H1 (cell line): Measurements from ENCODE around the gene CEP83. TPM values are rescaled to one million over a fixed set of nuclear protein-coding genes. Genes with fewer than 3 reads are reported as not detected.

Experiments
- CTCF ChIA-PET: fragments of 300-600 bp; sonication (Branson Sonifier 250); formaldehyde crosslinking; loops from one replicate; lab custom pipeline; 2021; ENCODE audit not compliant: partially characterized antibody; lab: Charles Lee
- POLR2A ChIA-PET: fragments of 300-600 bp; sonication (Branson Sonifier 250); formaldehyde crosslinking; loops from one replicate; lab custom pipeline; 2021; ENCODE audit warnings: inconsistent platforms; ENCODE audit not compliant: partially characterized antibody; lab: Charles Lee
- DNase-seq, 2 experiments: peaks; one replicate each; pipeline versions ENCODE4 v3.0.0 to v3.0.0-alpha.2; 2010 to 2022; ENCODE audit warnings: low spot score in 2 of 2, low read depth in 1 of 2, mixed read lengths in 1 of 2
- FAIRE-seq: peaks from 2 replicates; lab custom pipeline; 2011; peaks lifted over from hg19 to GRCh38; lab: Jason Lieb, UNC
- H2AFZ ChIP-seq: 2 replicates; pipeline ENCODE4 v1.8.1; 2012; ENCODE audit warnings: low read length, inconsistent platforms
- H2AK5ac ChIP-seq: 2 replicates; pipeline ENCODE4 v1.6.1; 2013; ENCODE audit warnings: low read depth, low read length
- H2BK120ac ChIP-seq: replicated peaks from 2 replicates; pipeline ENCODE3; 2013; ENCODE audit warnings: low read depth, low read length, inconsistent platforms
- H2BK12ac ChIP-seq: 2 replicates; pipeline ENCODE4 v1.6.1; 2013; ENCODE audit warnings: low read depth, low read length
- H2BK15ac ChIP-seq: 2 replicates; pipeline ENCODE4 v1.6.1; 2013; ENCODE audit warnings: low read length
- H2BK20ac ChIP-seq: 2 replicates; pipeline ENCODE4 v1.6.1; 2013; ENCODE audit warnings: low read length
- H2BK5ac ChIP-seq: 2 replicates; pipeline ENCODE4 v1.6.1; 2013; ENCODE audit warnings: low read depth, low read length
- H3K14ac ChIP-seq: 2 replicates; pipeline ENCODE4 v1.6.1; 2013; ENCODE audit warnings: inconsistent platforms; ENCODE audit not compliant: insufficient read length
- H3K18ac ChIP-seq: 2 replicates; pipeline ENCODE4 v1.6.1; 2013; ENCODE audit warnings: low read length; ENCODE audit errors: extremely low read depth
- H3K23ac ChIP-seq: 2 replicates; pipeline ENCODE4 v1.6.1; 2013; ENCODE audit warnings: inconsistent platforms; ENCODE audit not compliant: insufficient read length
- H3K23me2 ChIP-seq: 2 replicates; pipeline ENCODE4 v1.6.1; 2013; ENCODE audit warnings: low read depth, low read length
- H3K27ac ChIP-seq: 2 replicates; pipeline ENCODE4 v1.6.1; 2011; ENCODE audit warnings: low read depth, low read length, inconsistent platforms
- H3K27me3 ChIP-seq, 4 experiments: replicated peaks in 1 of 4; 1 replicate in 1 of 4; 2 replicates in 3 of 4; pipeline versions ENCODE4 v1.6.1 to v1.8.1; 2011 to 2013; ENCODE audit warnings: low read length in 3 of 4, mild to moderate bottlenecking in 3 of 4, inconsistent platforms in 2 of 4, mixed read lengths in 2 of 4, moderate library complexity in 1 of 4; ENCODE audit not compliant: control insufficient read depth in 3 of 4, insufficient read depth in 3 of 4; ENCODE audit errors: extremely low read depth in 1 of 4
- H3K36me3 ChIP-seq, 4 experiments: 2 replicates each; pipeline versions ENCODE4 v1.6.1 to v1.8.1; 2011 to 2013; ENCODE audit warnings: mild to moderate bottlenecking in 4 of 4, low read length in 3 of 4, moderate library complexity in 2 of 4, control low read depth in 1 of 4, inconsistent platforms in 1 of 4; ENCODE audit not compliant: insufficient read depth in 4 of 4, control insufficient read depth in 2 of 4
- H3K4ac ChIP-seq: replicated peaks from 2 replicates; pipeline ENCODE3; 2013; ENCODE audit warnings: low read length, low read depth, mixed read lengths, inconsistent platforms; ENCODE audit not compliant: insufficient read length
- H3K4me1 ChIP-seq, 4 experiments: replicated peaks in 1 of 4; 1 replicate in 1 of 4; 2 replicates in 3 of 4; pipeline versions ENCODE4 v1.6.1 to v1.8.1; 2011 to 2013; ENCODE audit warnings: low read length in 3 of 4, inconsistent platforms in 2 of 4, mixed read lengths in 1 of 4; ENCODE audit not compliant: insufficient read depth in 4 of 4, control insufficient read depth in 3 of 4
- H3K4me2 ChIP-seq, 2 experiments: 2 replicates each; pipeline versions ENCODE4 v1.6.1 to v1.8.1; 2011 to 2013; ENCODE audit warnings: low read depth in 2 of 2, low read length in 2 of 2, control low read depth in 1 of 2, inconsistent platforms in 1 of 2, mild to moderate bottlenecking in 1 of 2; ENCODE audit not compliant: insufficient read depth in 1 of 2
- H3K4me3 ChIP-seq, 4 experiments: fragments of 200-600, 300-600 bp in 1 of 4; sonication (generic), shearing (Covaris generic), sonication (Bioruptor Twin) in 1 of 4; 2 replicates each; pipeline versions ENCODE4 v1.5.1 to v1.8.1; 2011 to 2016; ENCODE audit warnings: low read length in 4 of 4, low read depth in 3 of 4, control low read depth in 2 of 4, inconsistent platforms in 2 of 4, mild to moderate bottlenecking in 2 of 4, mixed read lengths in 1 of 4, moderate library complexity in 1 of 4; ENCODE audit not compliant: insufficient read depth in 2 of 4; ENCODE audit errors: extremely low read depth in 1 of 4
- H3K56ac ChIP-seq: replicated peaks from 2 replicates; pipeline ENCODE3; 2013; ENCODE audit warnings: low read depth, mild to moderate bottlenecking, mixed read lengths, low read length, inconsistent platforms; ENCODE audit not compliant: insufficient read length
- H3K79me1 ChIP-seq: 2 replicates; pipeline ENCODE4 v1.6.1; 2013; ENCODE audit warnings: low read depth, low read length, control low read depth
- H3K79me2 ChIP-seq, 2 experiments: 2 replicates each; pipeline versions ENCODE4 v1.6.1 to v1.8.1; 2012 to 2013; ENCODE audit warnings: low read length in 2 of 2, mild to moderate bottlenecking in 2 of 2, inconsistent platforms in 1 of 2; ENCODE audit not compliant: insufficient read depth in 2 of 2, control insufficient read depth in 1 of 2
- H3K9ac ChIP-seq, 4 experiments: replicated peaks in 1 of 4; 1 replicate in 1 of 4; 2 replicates in 3 of 4; pipeline versions ENCODE4 v1.6.1 to v1.8.1; 2011 to 2013; ENCODE audit warnings: low read depth in 3 of 4, low read length in 3 of 4, control low read depth in 2 of 4, mild to moderate bottlenecking in 2 of 4, moderate library complexity in 2 of 4, inconsistent platforms in 1 of 4; ENCODE audit errors: extremely low read depth in 1 of 4
- H3K9me3 ChIP-seq, 2 experiments: 2 replicates each; pipeline versions ENCODE4 v1.6.1 to v1.8.1; 2012 to 2013; ENCODE audit warnings: mild to moderate bottlenecking in 2 of 2, moderate library complexity in 2 of 2, control low read depth in 1 of 2, inconsistent platforms in 1 of 2, low read depth in 1 of 2, low read length in 1 of 2, mixed read lengths in 1 of 2; ENCODE audit not compliant: insufficient read depth in 2 of 2
- H4K20me1 ChIP-seq, 2 experiments: replicated peaks in 1 of 2; 2 replicates each; pipeline versions ENCODE3 to v1.8.1; 2011 to 2013; ENCODE audit warnings: inconsistent platforms in 2 of 2, low read length in 2 of 2, mild to moderate bottlenecking in 1 of 2; ENCODE audit not compliant: insufficient read depth in 2 of 2, control insufficient read depth in 1 of 2
- H4K5ac ChIP-seq: 2 replicates; pipeline ENCODE4 v1.6.1; 2013; ENCODE audit warnings: low read length, low read depth, mixed read lengths, inconsistent platforms; ENCODE audit not compliant: insufficient read length
- H4K8ac ChIP-seq: 2 replicates; pipeline ENCODE4 v1.8.0; 2013; ENCODE audit warnings: mild to moderate bottlenecking, moderate library complexity, low read length, inconsistent platforms; ENCODE audit not compliant: insufficient read depth; ENCODE audit errors: extremely low read depth
- H4K91ac ChIP-seq: replicated peaks from 2 replicates; pipeline ENCODE3; 2013; ENCODE audit warnings: low read length, mixed read lengths, inconsistent platforms; ENCODE audit not compliant: insufficient read length
- SUZ12 ChIP-seq: fragments of 200-600 bp; sonication (generic); IDR thresholded peaks from 2 replicates; pipeline ENCODE4 v1.6.1; 2012; ENCODE audit warnings: mild to moderate bottlenecking, inconsistent platforms, low read length, moderate library complexity, mixed read lengths
- WGBS, 2 experiments: shearing (Covaris generic) in 1 of 2; methylation state at CpG; one replicate each; pipeline versions ENCODE4 v1.1.6 to v1.1.7; 2013 to 2015; ENCODE audit warnings: low lambda C conversion rate in 2 of 2, mixed read lengths in 2 of 2, inconsistent platforms in 1 of 2, low coverage in 1 of 2, missing lambda C conversion rate in 1 of 2; ENCODE audit not compliant: insufficient replicate concordance in 2 of 2, insufficient coverage in 1 of 2, insufficient read length in 1 of 2; ENCODE audit errors: extremely low coverage in 1 of 2, missing lambda C conversion rate in 1 of 2; 5-methylcytosine and 5-hydroxymethylcytosine counted together
- polyA plus RNA-seq, 7 experiments: library from polyadenylated mRNA; depleted of rRNA in 3 of 7; stranded (reverse) in 5 of 7; unstranded in 2 of 7; fragments of >200 nt in 5 of 7; fragments of 200-250 nt in 2 of 7; gene quantifications; 1 replicate in 5 of 7; 2 replicates in 1 of 7; 4 replicates in 1 of 7; pipeline versions ENCODE4 v1.2.1 to v1.2.3, GENCODE V29; 2011 to 2013; ENCODE audit warnings: missing spikeins in 2 of 7, mixed read lengths in 2 of 7
- total RNA-seq: library from RNA; stranded (reverse); fragmentation: NEBNext Ultra II Directional; extraction: Animal tissue kit (Norgen Biotek cat#: 25700); gene quantifications from 2 replicates; pipeline ENCODE4 v1.2.1, GENCODE V29; 2021

CEP83 gene
- total and polyA plus RNA-seq, 2 of the 8 experiments (the other 6 are each of a cell fraction or from before 2014, with no cell fraction given), result 6.0 to 25.8 TPM

GRCh38 chr12:94500831-94501567 lies 41.3 kb upstream of the CEP83 start:
- Histone ChIP-seq H3K4ac (no peak overlapping the region), H3K23me2 (no peaks in the 10 kb centered on the region), H3K23ac (no peak overlapping the region), H2AK5ac (no peak overlapping the region), H4K5ac (no peak overlapping the region), H3K9me3 (peaks cover 11% of the 10 kb centered on the region in 2 experiments), H3K9ac (no peak overlapping the region), H3K36me3 (no peaks in the 10 kb centered on the region), H2BK5ac (no peak overlapping the region), H3K79me2 (no peaks in the 10 kb centered on the region), H3K79me1 (no peaks in the 10 kb centered on the region), H2BK12ac (no peak overlapping the region), H4K91ac (no peak overlapping the region), H3K56ac (no peak overlapping the region), H2AFZ (no peak overlapping the region), H2BK20ac (no peak overlapping the region), H4K20me1 (no peaks in the 10 kb centered on the region), H3K27ac (no peak overlapping the region), H4K8ac (no peak overlapping the region), H3K27me3 (no peaks in the 10 kb centered on the region), H3K4me2 (no peak overlapping the region), H3K4me1 (no peaks in the 10 kb centered on the region), H3K4me3 (no peak overlapping the region), H3K14ac (no peak overlapping the region), H3K18ac (no peak overlapping the region), H2BK120ac (no peak overlapping the region), H2BK15ac (no peak overlapping the region)
- ChIA-PET CTCF (no interaction called here), POLR2A (no interaction called here)
- TF ChIP-seq SUZ12, result no peak
- FAIRE-seq, result no peak
- WGBS, 2 experiments, result 72% methylated on average over 3 of the region's 3 CpGs; no CpG with 5 or more reads in 1 of the 2 experiments
- DNase-seq, result no peak
